Endothelial cell of umbilical vein (primary cell): ENCODE measurements around the gene PTPRD. TPM values are rescaled to one million over a fixed set of nuclear protein-coding genes. Genes with fewer than 3 reads are reported as not detected.

Experiments used
- BruUV-seq: library from RNA; stranded (reverse); fragments of 400-500 nt; replicated peaks from 2 replicates; lab custom pipeline; 2021; lab: Mats Ljungman, UMichigan
- CTCF ChIA-PET: fragments of 300-600, 350-600 bp; sonication (Branson Sonifier 250); formaldehyde crosslinking; loops from one replicate; lab custom pipeline; 2021; ENCODE audit warnings: antibody characterized with exemption, inconsistent platforms; lab: Charles Lee
- POLR2A ChIA-PET: fragments of 300-600, 350-600 bp; sonication (Branson Sonifier 250); formaldehyde crosslinking; loops from one replicate; lab custom pipeline; 2021; ENCODE audit warnings: antibody characterized with exemption, inconsistent platforms; lab: Charles Lee
- DNase-seq: peaks from one replicate; pipeline ENCODE4 v3.0.0-alpha.2; 2011; ENCODE audit warnings: low read depth, low spot score
- FAIRE-seq: peaks from 2 replicates; lab custom pipeline; 2011; peaks lifted over from hg19 to GRCh38; lab: Jason Lieb, UNC
- H2AFZ ChIP-seq: 2 replicates; pipeline ENCODE4 v1.6.0; 2012; ENCODE audit warnings: low read depth, low read length, control low read depth, inconsistent platforms
- H3K27ac ChIP-seq: 2 replicates; pipeline ENCODE4 v1.5.1; 2011; ENCODE audit warnings: low read depth, mild to moderate bottlenecking, control low read depth, low read length, moderate library complexity; ENCODE audit not compliant: insufficient read depth
- H3K27me3 ChIP-seq, 2 experiments: 2 replicates each; pipeline versions ENCODE4 v1.6.0 to v1.6.1; 2011; ENCODE audit warnings: low read length in 2 of 2, mixed read lengths in 1 of 2; ENCODE audit not compliant: control insufficient read depth in 2 of 2, insufficient read depth in 2 of 2
- H3K36me3 ChIP-seq, 2 experiments: 2 replicates in 1 of 2; 3 replicates in 1 of 2; pipeline ENCODE4 v1.5.1; 2011; ENCODE audit warnings: low read length in 2 of 2, mild to moderate bottlenecking in 1 of 2, moderate library complexity in 1 of 2; ENCODE audit not compliant: control insufficient read depth in 2 of 2, insufficient read depth in 2 of 2; ENCODE audit errors: extremely low read depth in 1 of 2
- H3K4me1 ChIP-seq: 3 replicates; pipeline ENCODE4 v1.5.1; 2011; ENCODE audit warnings: mild to moderate bottlenecking, low read length; ENCODE audit not compliant: control insufficient read depth, insufficient read depth; ENCODE audit errors: extremely low read depth
- H3K4me2 ChIP-seq: 2 replicates; pipeline ENCODE4 v1.6.1; 2011; ENCODE audit warnings: low read length, control low read depth, mixed read lengths; ENCODE audit not compliant: insufficient read depth
- H3K4me3 ChIP-seq, 3 experiments: fragments of 200-600 bp in 1 of 3; sonication (generic), shearing (Covaris generic) in 1 of 3; replicated peaks in 1 of 3; 2 replicates each; pipeline ENCODE4 v1.5.1; 2011 to 2016; ENCODE audit warnings: control low read depth in 3 of 3, low read length in 3 of 3, mild to moderate bottlenecking in 2 of 3, inconsistent platforms in 1 of 3, low read depth in 1 of 3, moderate library complexity in 1 of 3; ENCODE audit not compliant: insufficient read depth in 1 of 3
- H3K79me2 ChIP-seq: 2 replicates; pipeline ENCODE4 v1.6.0; 2012; ENCODE audit warnings: low read length, inconsistent platforms; ENCODE audit not compliant: control insufficient read depth, insufficient read depth
- H3K9ac ChIP-seq: replicated peaks from 2 replicates; pipeline ENCODE3; 2011; ENCODE audit warnings: low read length, control low read depth; ENCODE audit not compliant: insufficient read depth; ENCODE audit errors: extremely low read depth
- H3K9me1 ChIP-seq: replicated peaks from 3 replicates; pipeline ENCODE4 v1.6.0; 2011; ENCODE audit warnings: mild to moderate bottlenecking, low read length; ENCODE audit not compliant: control insufficient read depth, insufficient read depth; ENCODE audit errors: extremely low read depth
- H3K9me3 ChIP-seq: replicated peaks from 2 replicates; pipeline ENCODE4 v1.5.1; 2012; ENCODE audit warnings: low read length, inconsistent platforms; ENCODE audit not compliant: control insufficient read depth, insufficient read depth
- H4K20me1 ChIP-seq: replicated peaks from 2 replicates; pipeline ENCODE3; 2011; ENCODE audit warnings: mild to moderate bottlenecking, low read length; ENCODE audit not compliant: control insufficient read depth, insufficient read depth; ENCODE audit errors: extremely low read depth
- CTCF ChIP-seq, 2 donors: IDR thresholded peaks; 1 replicate in 1 of 2; 2 replicates in 1 of 2; pipeline ENCODE4 v1.5.1; 2011; ENCODE audit warnings: low read length in 2 of 2, mild to moderate bottlenecking in 2 of 2, moderate library complexity in 2 of 2, control low read depth in 1 of 2, inconsistent platforms in 1 of 2, low read depth in 1 of 2; ENCODE audit not compliant: insufficient read depth in 1 of 2; ENCODE audit errors: extremely low read depth in 1 of 2
- EZH2 ChIP-seq: IDR thresholded peaks from 2 replicates; pipeline ENCODE4 v1.6.1; 2012; ENCODE audit warnings: borderline replicate concordance, low read depth, mild to moderate bottlenecking, moderate library complexity, low read length, inconsistent platforms; ENCODE audit not compliant: severe bottlenecking
- FOS ChIP-seq: IDR thresholded peaks from 2 replicates; pipeline ENCODE4 v1.6.1; 2011; ENCODE audit warnings: mild to moderate bottlenecking, low read length, moderate library complexity, borderline replicate concordance; ENCODE audit not compliant: insufficient read depth
- GATA2 ChIP-seq: IDR thresholded peaks from 2 replicates; pipeline ENCODE4 v1.7.0; 2011; ENCODE audit warnings: low read depth, mild to moderate bottlenecking, moderate library complexity, mixed read lengths, low read length; ENCODE audit not compliant: insufficient read length, insufficient read depth
- JUN ChIP-seq: IDR thresholded peaks from 2 replicates; pipeline ENCODE4 v1.6.1; 2011; ENCODE audit warnings: borderline replicate concordance, low read depth; ENCODE audit not compliant: insufficient read length, insufficient read depth
- MYC ChIP-seq: IDR thresholded peaks from one replicate; pipeline ENCODE4 v1.6.1; 2011; ENCODE audit warnings: mild to moderate bottlenecking, low read depth, low read length
- POLR2A ChIP-seq: IDR thresholded peaks from 2 replicates; pipeline ENCODE4 v1.6.1; 2012; ENCODE audit warnings: low read depth, mild to moderate bottlenecking, control low read depth, low read length
- POLR2AphosphoS5 ChIP-seq: IDR thresholded peaks from 2 replicates; pipeline ENCODE4 v1.6.1; 2012; ENCODE audit warnings: low read depth, mild to moderate bottlenecking, control low read depth, low read length, moderate library complexity; ENCODE audit not compliant: insufficient read depth
- dilution Hi-C: fragments of 300-500 bp; cut with MboI; formaldehyde crosslinking; loops from one replicate; pipeline ENCODE4 v1.15.0; 2019; ENCODE audit warnings: low sequenced_read_pairs; ENCODE audit not compliant: extremely low pct_ligation_motif_present
- intact Hi-C: fragments of 100-400 bp; cut with micrococcal nuclease; formaldehyde crosslinking; loops from one replicate; pipeline ENCODE4 v1.10.0; 2022
- polyA plus RNA-seq, 4 experiments: library from polyadenylated mRNA; depleted of rRNA in 3 of 4; stranded (reverse) in 3 of 4; unstranded in 1 of 4; fragments of >200 nt; gene quantifications; 2 replicates each; pipeline versions ENCODE4 v1.2.1 to v1.2.3, GENCODE V29; 2011 to 2012; ENCODE audit warnings: missing spikeins in 1 of 4
- total RNA-seq: library from RNA; stranded (reverse); gene quantifications from 2 replicates; pipeline ENCODE4 v1.2.3, GENCODE V29; 2021
- TF ChIP-seq, protein P1 (sequence below): IDR thresholded peaks from 2 replicates; pipeline ENCODE4 v1.6.1; 2011; ENCODE audit not compliant: insufficient read depth, insufficient read length

Gene PTPRD
- total and polyA plus RNA-seq, 2 donors (not counting 3 experiments of a cell fraction or from before 2014, with no cell fraction given) = 5.5 to 5.7 TPM

- FAIRE-seq (peak; percentile 80), DNase-seq (peak; percentile 16)
- H3K4me3 ChIP-seq = peak overlapping the region; percentile 52 to 62 (median 59)
- peak overlapping the region; percentile 54 for H3K4me2 ChIP-seq
- no peaks in the 10 kb centered on the region for H4K20me1 ChIP-seq
- intact Hi-C loops = loop anchor here (1.0 to 10.0 kb wide), 4 partner anchors 369 to 1286 kb away; partner anchors contain the start of gene DMAC1
- ChIA-PET CTCF (interaction anchor here (0.7 to 1.2 kb wide), 4 partner anchors 8 to 1012 kb away, joined by 3 to 6 read pairs (median 4); no protein-coding TSS in a partner anchor), POLR2A (no interaction called here)
- peaks cover 4% of the 10 kb centered on the region for H3K4me1 ChIP-seq
- no peaks in the 10 kb centered on the region for H3K36me3 ChIP-seq
- H3K9me1 ChIP-seq = no peaks in the 10 kb centered on the region
- H3K27ac ChIP-seq = no peak overlapping the region
- peak overlapping the region; percentile 18 for H3K9ac ChIP-seq
- peaks cover 13 to 22% of the 10 kb centered on the region in 2 experiments for H3K27me3 ChIP-seq
- TF ChIP-seq GATA2 (no peak), EZH2 (no peak), CTCF (IDR thresholded peaks at IDR 0.05; ENCODE audit: extremely low read depth in 1 of 2, insufficient read depth in 1 of 2, low read depth in 1 of 2, low read length in 2 of 2) (no peak), POLR2AphosphoS5 (no peak), MYC (no peak), POLR2A (no peak), JUN (no peak), FOS (no peak)
- TF ChIP-seq, protein P1, sequence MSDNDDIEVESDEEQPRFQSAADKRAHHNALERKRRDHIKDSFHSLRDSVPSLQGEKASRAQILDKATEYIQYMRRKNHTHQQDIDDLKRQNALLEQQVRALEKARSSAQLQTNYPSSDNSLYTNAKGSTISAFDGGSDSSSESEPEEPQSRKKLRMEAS = no peak
- no peaks in the 10 kb centered on the region for H3K9me3 ChIP-seq
- dilution Hi-C loops = no loop called here
- H3K79me2 ChIP-seq = no peaks in the 10 kb centered on the region
- TSS peak; percentile 18 for BruUV-seq
- H2AFZ ChIP-seq = peak overlapping the region; percentile 41
Observed at GRCh38 chr9:8856396-8857067, 1756.3 kb downstream of the PTPRD start.
